Adrenal gland (tissue), 5 donors: ENCODE results near the gene FLNA.

Experiments used
- CTCF ChIP-seq, 6 experiments: fragments of 450-650 bp in 4 of 6; fragments of 200-600 bp in 2 of 6; sonication (generic) in 1 of 6; IDR thresholded peaks; 1 replicate in 5 of 6; 2 replicates in 1 of 6; pipeline versions ENCODE4 v1.5.1 to v1.8.0; 2016 to 2021; ENCODE audit warnings: antibody characterized with exemption in 6 of 6, mild to moderate bottlenecking in 2 of 6, moderate library complexity in 1 of 6
- POLR2A ChIP-seq, 2 donors: fragments of 450-650 bp; IDR thresholded peaks; one replicate each; pipeline ENCODE4 v1.6.1; 2017; ENCODE audit warnings: antibody characterized with exemption in 2 of 2, mild to moderate bottlenecking in 2 of 2, moderate library complexity in 1 of 2
- donor health status: DM: no; HTN: no; CAD: no.

- no peak for TF ChIP-seq CTCF (IDR thresholded peaks at IDR 0.05)
- no peak for TF ChIP-seq POLR2A (IDR thresholded peaks at IDR 0.05)
These were observed 38.7 kb upstream of the FLNA start for GRCh38 chrX:154413142-154413541.
